Islet of Langerhans (tissue), 1 donor: ENCODE data around the gene OCEL1.
"Not testable (repeated sequence)": the region's sequence is repeated elsewhere in the genome, so short reads cannot be mapped to it uniquely, and the experiment has no call there.

Experiments
- FAIRE-seq: peaks from one replicate; lab custom pipeline; 2011; peaks lifted over from hg19 to GRCh38; lab: Jason Lieb, UNC

OCEL1 gene, protein sequence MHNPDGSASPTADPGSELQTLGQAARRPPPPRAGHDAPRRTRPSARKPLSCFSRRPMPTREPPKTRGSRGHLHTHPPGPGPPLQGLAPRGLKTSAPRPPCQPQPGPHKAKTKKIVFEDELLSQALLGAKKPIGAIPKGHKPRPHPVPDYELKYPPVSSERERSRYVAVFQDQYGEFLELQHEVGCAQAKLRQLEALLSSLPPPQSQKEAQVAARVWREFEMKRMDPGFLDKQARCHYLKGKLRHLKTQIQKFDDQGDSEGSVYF

DNA sequence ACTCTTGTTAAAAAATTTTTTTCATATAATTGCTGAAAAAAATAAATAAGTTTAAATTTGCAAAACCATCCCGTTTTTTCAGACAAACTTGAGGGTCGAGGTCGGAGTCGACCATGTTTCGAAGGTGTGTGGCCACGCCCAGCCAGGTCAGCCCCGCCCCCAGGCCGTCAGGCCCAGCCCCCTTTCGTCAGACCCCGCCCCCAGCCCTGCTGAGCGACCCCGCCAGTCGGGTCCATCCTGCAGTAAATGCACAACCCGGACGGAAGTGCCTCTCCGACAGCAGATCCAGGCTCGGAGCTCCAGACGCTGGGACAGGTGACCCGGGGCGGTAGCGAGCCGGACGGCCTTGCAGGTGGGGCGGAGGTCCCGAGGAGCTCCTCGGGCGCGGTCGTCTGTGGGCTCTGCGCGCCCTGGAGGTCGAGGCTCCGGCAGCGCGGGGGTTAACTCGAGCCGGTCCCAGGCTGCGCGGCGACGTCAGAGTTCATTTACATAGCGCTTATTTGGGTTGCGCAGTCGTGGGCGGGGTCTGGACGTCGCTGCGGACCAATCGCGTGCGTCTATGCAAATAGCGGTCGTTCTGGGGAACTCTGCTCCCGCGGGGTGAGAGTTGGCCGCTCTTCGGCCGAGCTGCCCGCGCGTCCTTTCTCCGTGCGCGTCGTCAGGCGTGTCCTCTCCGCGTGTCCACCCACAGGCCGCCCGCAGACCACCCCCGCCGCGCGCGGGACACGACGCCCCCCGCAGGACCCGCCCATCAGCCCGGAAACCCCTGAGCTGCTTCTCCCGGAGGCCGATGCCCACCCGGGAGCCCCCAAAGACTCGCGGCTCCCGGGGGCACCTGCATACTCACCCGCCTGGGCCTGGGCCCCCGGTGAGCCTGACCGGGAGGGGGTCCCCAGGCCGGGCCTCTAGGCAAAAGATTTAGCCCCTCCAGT, at the start of gene OCEL1:
Gene OCEL1 (plus strand): TSS at position 225 of the 932 bp plus-strand sequence. CDS start 22 bp downstream, at position 247.
- FAIRE-seq = peak; percentile 30

- no peak for FAIRE-seq
These were observed 47.7 kb upstream of the OCEL1 start for GRCh38 chr19:17178291-17178690.

- FAIRE-seq = no peak
These were observed 44.9 kb upstream of the OCEL1 start for GRCh38 chr19:17180997-17181702.

GRCh38 chr19:17183271-17183761, 42.7 kb upstream of the OCEL1 start:
- no peak for FAIRE-seq

DNA sequence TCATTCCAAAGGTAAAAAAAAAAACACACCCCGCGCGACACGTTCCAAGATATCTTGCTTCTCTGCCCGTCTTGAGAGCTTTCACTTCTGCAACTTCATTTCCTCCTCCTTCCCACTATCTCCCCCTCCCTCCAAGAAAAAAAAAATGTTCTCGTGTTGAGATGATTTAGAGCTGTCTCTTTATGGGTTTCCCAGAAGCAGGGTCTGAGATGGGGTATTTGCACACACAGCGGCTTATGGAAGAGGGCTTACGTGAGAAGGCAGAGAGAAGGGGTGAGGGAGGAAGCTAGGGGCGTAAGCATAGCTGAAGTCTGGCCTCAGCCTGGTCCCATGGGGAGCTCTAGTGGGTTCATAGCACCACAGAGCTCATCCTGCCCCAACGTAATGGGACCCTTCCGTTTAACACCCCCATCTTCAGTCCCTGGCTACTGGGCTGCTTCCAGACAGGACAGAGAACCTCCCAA, 42.1 kb upstream of the OCEL1 start:
- no peak for FAIRE-seq

DNA sequence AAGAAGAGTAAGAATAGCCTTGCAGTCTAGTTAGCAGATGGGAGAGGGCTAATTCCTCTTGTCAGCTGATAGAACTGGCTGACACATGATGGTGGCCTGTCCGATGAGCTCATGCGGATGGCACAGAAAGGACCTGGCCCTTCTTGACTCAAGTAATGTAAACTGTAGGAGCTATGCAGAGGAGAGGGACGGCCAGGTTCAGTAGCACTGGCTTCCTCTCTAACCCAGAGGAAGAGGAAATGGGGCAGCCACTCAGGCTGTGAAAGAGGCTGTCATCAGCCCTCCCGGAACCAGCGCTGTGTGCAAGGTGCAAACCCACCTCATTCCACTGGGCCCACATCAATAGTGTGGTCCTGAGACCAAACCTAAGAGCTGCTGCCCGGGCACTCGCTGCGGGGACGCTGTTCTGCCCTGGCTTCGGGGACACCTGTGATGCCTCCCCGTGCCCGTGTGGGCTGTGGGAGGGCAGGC, 41.6 kb upstream of the OCEL1 start:
- FAIRE-seq = no peak

DNA sequence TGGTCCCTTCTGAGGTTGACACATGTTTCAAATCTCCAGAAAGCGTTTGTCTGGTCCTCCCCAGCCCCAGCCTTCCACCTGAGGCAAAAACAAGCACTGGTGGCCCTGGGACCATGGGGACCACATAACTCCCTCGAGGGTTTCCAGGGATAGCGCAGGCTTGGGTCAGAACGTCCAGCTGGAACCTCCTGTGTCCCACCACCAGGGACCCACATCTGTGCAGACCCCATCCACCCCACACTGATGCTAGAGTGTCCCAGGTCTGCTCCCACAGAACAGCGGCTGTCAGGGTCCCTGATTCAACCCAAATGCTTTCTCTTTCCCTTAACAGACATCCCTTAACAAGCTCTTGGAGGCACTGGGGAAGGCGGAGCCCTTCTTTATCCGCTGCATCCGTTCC, 40.4 kb upstream of the OCEL1 start:
- FAIRE-seq = no peak

GRCh38 chr19:17191736-17192135, 34.3 kb upstream of the OCEL1 start:
- FAIRE-seq = not testable (repeated sequence)

- FAIRE-seq = no peak
These were observed 33.3 kb upstream of the OCEL1 start for GRCh38 chr19:17192751-17193150.

- FAIRE-seq = no peak
These were observed 31.4 kb upstream of the OCEL1 start for GRCh38 chr19:17194608-17195007.

DNA sequence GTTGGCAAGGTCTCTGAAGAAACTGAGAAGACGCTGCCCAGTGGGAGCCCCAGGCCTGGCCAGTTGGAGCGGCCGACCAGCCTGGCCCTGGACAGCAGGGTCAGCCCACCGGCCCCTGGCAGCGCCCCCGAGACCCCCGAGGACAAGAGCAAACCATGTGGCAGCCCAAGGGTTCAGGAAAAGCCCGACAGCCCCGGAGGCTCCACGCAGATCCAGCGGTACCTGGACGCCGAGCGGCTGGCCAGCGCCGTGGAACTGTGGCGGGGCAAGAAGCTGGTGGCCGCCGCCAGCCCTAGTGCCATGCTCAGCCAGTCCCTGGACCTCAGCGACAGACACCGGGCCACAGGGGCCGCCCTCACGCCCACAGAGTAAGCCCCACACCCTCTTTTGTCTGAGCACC, 30.9 kb upstream of the OCEL1 start:
- FAIRE-seq = no peak

DNA sequence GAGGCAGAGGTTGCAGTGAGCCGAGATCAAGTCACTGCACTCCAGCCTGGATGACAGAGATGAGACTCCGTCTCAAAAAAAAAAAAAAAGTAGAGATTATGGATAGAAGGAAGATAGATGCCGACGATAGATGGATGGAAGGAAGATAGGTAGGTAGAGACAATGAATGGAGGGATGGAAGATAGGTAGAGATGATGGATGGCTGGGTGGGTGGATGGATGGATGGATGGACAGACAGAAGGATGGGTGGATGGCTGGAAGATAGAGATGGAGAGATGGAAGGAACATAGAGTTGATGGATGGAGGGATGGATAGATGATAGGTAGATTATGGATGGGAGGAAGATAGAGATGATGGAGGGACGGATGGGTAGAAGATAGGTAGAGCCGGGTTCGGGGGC, 29.4 kb upstream of the OCEL1 start:
- no peak for FAIRE-seq

DNA sequence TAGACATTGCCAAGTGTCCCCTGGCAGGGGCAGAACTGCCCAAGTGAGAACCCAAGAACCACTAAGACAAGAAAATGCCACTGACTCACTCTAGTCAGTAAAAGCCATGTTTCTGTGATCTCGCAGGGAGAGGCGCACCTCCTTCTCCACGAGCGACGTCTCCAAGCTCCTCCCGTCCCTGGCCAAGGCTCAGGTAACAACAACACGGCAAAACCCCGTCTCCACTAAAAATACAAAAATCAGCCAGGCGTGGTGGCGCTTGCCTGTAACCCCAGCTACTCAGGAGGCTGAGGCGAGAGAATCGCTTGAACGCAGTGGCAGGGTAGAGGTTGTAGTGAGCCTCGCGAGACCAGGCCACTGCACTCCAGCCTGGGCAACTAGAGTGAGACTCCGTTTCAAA, 28.4 kb upstream of the OCEL1 start:
- FAIRE-seq = no peak

DNA sequence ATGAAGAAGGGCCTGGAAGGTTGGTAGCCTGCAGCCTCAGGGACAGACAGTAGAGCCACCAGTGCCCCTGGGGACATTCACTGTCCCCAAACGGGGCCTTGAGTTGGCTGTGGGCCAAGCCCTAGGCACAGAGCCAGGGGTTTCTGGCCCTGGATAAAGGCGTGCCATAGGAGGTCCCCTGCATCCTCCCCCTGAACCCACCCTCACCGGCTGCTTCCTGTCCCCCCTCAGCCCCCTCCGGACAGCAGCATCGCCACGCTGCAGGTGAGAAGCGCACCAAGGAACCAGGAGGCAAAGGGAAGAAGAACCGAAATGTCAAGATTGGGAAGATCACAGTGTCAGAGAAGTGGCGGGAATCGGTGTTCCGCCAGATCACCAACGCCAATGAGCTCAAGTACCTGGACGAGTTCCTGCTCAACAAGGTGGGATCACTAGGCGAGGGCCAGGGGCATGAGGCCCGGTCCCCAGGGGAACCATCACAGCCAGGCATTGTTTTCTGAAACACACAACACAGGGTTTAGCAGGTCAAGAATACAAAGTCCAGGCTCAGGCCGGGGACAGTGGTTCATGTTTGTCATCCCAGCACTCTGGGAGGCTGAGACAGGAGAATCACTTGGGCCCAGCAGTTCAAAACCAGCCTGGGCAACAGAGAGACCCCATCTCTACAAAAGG, 25.5 kb upstream of the OCEL1 start:
- no peak for FAIRE-seq

- no peak for FAIRE-seq
These were observed 23.8 kb upstream of the OCEL1 start for GRCh38 chr19:17202249-17202648.

GRCh38 chr19:17202713-17203112, 23.3 kb upstream of the OCEL1 start:
- FAIRE-seq = no peak

DNA sequence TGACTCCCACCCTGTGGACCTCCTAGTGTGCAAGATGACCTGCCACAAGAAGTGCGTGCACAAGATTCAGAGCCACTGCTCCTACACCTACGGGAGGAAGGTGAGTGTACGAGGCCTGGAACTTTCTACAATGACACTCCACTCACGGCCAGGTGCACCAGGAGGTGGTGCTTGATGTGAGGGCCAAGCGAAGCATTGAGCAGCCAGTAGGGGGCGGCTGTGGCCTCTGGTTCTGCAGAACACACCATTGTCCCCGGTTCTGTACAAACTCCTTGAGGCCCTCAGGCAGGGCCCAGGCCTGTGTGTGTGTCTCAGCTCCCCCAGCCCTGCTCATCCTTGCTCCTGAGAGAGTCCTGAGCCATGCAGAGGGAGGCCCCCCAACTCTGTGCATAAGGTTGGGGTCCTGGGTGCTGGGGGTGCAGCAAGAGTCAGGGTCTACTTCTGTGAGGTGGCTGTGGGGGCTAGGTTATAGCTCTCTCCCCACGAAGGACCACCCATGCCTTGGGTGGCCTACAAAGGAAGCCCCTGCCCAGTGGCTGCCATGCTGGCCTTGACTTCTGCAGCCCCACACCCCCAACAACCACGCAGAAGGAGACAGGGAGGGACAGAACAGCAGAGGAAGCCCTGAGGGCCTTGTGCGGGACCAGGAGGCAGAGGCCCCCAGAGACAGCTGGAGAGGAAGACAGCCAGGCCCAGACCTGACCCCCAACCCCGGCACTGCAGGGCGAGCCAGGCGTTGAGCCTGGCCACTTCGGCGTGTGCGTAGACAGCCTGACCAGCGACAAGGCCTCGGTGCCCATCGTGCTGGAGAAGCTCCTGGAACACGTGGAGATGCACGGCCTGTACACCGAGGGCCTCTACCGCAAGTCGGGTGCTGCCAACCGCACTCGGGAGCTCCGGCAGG, 20.5 kb upstream of the OCEL1 start:
- FAIRE-seq = no peak

DNA sequence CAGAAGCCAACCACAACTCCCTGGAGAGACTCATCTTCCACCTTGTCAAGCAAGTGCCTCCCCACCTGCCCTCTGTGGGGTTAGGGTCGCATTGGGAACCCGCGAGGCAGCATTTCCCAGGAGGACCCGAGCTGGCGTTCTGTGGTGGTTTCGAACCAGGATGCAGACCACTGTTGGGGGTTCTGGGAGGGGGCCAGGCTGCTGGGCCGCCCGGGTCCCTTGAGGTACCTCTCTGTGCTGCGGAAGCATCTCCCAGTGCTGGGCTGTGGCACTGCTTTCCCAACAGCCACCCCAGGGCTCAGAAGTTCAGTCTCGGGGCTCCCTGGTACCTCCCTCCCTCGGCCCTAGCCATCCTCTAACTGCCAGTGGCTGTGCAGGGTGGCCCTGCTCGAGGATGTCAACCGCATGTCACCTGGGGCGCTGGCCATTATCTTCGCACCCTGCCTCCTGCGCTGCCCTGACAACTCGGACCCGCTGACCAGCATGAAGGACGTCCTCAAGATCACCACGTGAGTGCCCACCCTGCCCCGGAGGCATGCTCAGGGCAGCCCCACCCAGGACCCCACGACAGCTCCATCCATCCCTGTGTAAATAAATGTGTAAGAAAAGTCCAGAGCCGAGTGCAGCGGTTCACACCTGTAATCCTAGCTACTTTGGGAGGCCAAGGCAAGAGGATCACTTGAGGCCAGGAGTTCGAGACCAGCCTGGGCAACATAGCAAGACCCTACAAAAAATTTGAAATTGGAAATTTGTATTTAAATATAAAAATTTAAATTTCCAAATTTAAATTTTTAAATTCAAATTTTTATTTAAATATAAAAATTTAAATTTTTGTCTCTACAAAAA, 19.1 kb upstream of the OCEL1 start:
- FAIRE-seq = no peak

DNA sequence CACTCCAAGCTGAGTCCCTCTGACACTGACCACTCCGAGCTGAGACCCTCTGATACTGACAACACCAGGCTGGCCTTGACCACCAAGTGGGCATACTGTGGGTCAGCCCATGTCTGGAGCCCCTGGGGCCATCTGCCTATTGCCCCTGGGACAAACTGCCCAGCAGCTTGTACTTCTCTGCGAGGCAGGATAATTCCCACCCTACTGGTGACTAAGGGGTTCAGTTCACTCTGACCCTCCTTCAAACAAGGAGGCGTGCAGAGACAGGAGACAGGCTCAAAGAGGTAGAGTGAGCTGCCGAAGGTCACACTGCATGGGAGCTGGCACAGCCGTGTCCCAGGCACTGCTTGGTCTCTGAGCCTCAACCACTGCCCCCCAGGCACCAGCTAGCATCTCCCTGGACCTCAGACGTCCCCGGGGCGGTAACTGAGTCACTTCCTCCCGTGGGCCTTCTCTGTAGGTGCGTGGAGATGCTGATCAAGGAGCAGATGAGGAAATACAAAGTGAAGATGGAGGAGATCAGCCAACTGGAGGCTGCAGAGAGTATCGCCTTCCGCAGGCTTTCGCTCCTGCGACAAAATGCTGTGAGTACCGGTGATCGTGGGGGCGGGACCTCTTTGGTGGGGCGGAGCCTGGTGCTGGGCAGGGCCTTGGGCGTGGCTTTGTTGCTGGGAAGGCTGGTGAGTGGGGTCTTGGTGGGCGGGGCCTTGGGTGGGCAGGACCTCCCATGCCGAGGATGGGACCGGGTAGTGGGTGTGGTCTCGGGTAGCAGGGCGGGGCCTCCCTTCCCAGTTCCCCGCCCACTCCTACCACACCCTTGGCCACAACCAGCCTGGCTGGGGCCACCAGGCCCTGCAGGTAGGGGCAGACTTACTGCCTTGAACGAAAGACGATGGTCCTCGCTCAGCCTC, 16.6 kb upstream of the OCEL1 start:
- FAIRE-seq = no peak
